Endothelial cell of umbilical vein (primary cell): ENCODE measurements around the gene LAIR1. TPM values are rescaled to one million over a fixed set of nuclear protein-coding genes. Genes with fewer than 3 reads are reported as not detected.

Experiments
- BruUV-seq: library from RNA; stranded (reverse); fragments of 400-500 nt; replicated peaks from 2 replicates; lab custom pipeline; 2021; lab: Mats Ljungman, UMichigan
- CTCF ChIA-PET: fragments of 300-600, 350-600 bp; sonication (Branson Sonifier 250); formaldehyde crosslinking; loops from one replicate; lab custom pipeline; 2021; ENCODE audit warnings: antibody characterized with exemption, inconsistent platforms; lab: Charles Lee
- POLR2A ChIA-PET: fragments of 300-600, 350-600 bp; sonication (Branson Sonifier 250); formaldehyde crosslinking; loops from one replicate; lab custom pipeline; 2021; ENCODE audit warnings: antibody characterized with exemption, inconsistent platforms; lab: Charles Lee
- DNase-seq: peaks from one replicate; pipeline ENCODE4 v3.0.0-alpha.2; 2011; ENCODE audit warnings: low read depth, low spot score
- FAIRE-seq: peaks from 2 replicates; lab custom pipeline; 2011; peaks lifted over from hg19 to GRCh38; lab: Jason Lieb, UNC
- H2AFZ ChIP-seq: 2 replicates; pipeline ENCODE4 v1.6.0; 2012; ENCODE audit warnings: low read depth, low read length, control low read depth, inconsistent platforms
- H3K27ac ChIP-seq: 2 replicates; pipeline ENCODE4 v1.5.1; 2011; ENCODE audit warnings: low read depth, mild to moderate bottlenecking, control low read depth, low read length, moderate library complexity; ENCODE audit not compliant: insufficient read depth
- H3K27me3 ChIP-seq, 2 experiments: 2 replicates each; pipeline versions ENCODE4 v1.6.0 to v1.6.1; 2011; ENCODE audit warnings: low read length in 2 of 2, mixed read lengths in 1 of 2; ENCODE audit not compliant: control insufficient read depth in 2 of 2, insufficient read depth in 2 of 2
- H3K36me3 ChIP-seq, 2 experiments: 2 replicates in 1 of 2; 3 replicates in 1 of 2; pipeline ENCODE4 v1.5.1; 2011; ENCODE audit warnings: low read length in 2 of 2, mild to moderate bottlenecking in 1 of 2, moderate library complexity in 1 of 2; ENCODE audit not compliant: control insufficient read depth in 2 of 2, insufficient read depth in 2 of 2; ENCODE audit errors: extremely low read depth in 1 of 2
- H3K4me1 ChIP-seq: 3 replicates; pipeline ENCODE4 v1.5.1; 2011; ENCODE audit warnings: mild to moderate bottlenecking, low read length; ENCODE audit not compliant: control insufficient read depth, insufficient read depth; ENCODE audit errors: extremely low read depth
- H3K4me2 ChIP-seq: 2 replicates; pipeline ENCODE4 v1.6.1; 2011; ENCODE audit warnings: low read length, control low read depth, mixed read lengths; ENCODE audit not compliant: insufficient read depth
- H3K4me3 ChIP-seq, 3 experiments: fragments of 200-600 bp in 1 of 3; sonication (generic), shearing (Covaris generic) in 1 of 3; replicated peaks in 1 of 3; 2 replicates each; pipeline ENCODE4 v1.5.1; 2011 to 2016; ENCODE audit warnings: control low read depth in 3 of 3, low read length in 3 of 3, mild to moderate bottlenecking in 2 of 3, inconsistent platforms in 1 of 3, low read depth in 1 of 3, moderate library complexity in 1 of 3; ENCODE audit not compliant: insufficient read depth in 1 of 3
- H3K79me2 ChIP-seq: 2 replicates; pipeline ENCODE4 v1.6.0; 2012; ENCODE audit warnings: low read length, inconsistent platforms; ENCODE audit not compliant: control insufficient read depth, insufficient read depth
- H3K9ac ChIP-seq: replicated peaks from 2 replicates; pipeline ENCODE3; 2011; ENCODE audit warnings: low read length, control low read depth; ENCODE audit not compliant: insufficient read depth; ENCODE audit errors: extremely low read depth
- H3K9me1 ChIP-seq: replicated peaks from 3 replicates; pipeline ENCODE4 v1.6.0; 2011; ENCODE audit warnings: mild to moderate bottlenecking, low read length; ENCODE audit not compliant: control insufficient read depth, insufficient read depth; ENCODE audit errors: extremely low read depth
- H3K9me3 ChIP-seq: replicated peaks from 2 replicates; pipeline ENCODE4 v1.5.1; 2012; ENCODE audit warnings: low read length, inconsistent platforms; ENCODE audit not compliant: control insufficient read depth, insufficient read depth
- H4K20me1 ChIP-seq: replicated peaks from 2 replicates; pipeline ENCODE3; 2011; ENCODE audit warnings: mild to moderate bottlenecking, low read length; ENCODE audit not compliant: control insufficient read depth, insufficient read depth; ENCODE audit errors: extremely low read depth
- CTCF ChIP-seq, 2 donors: IDR thresholded peaks; 1 replicate in 1 of 2; 2 replicates in 1 of 2; pipeline ENCODE4 v1.5.1; 2011; ENCODE audit warnings: low read length in 2 of 2, mild to moderate bottlenecking in 2 of 2, moderate library complexity in 2 of 2, control low read depth in 1 of 2, inconsistent platforms in 1 of 2, low read depth in 1 of 2; ENCODE audit not compliant: insufficient read depth in 1 of 2; ENCODE audit errors: extremely low read depth in 1 of 2
- EZH2 ChIP-seq: IDR thresholded peaks from 2 replicates; pipeline ENCODE4 v1.6.1; 2012; ENCODE audit warnings: borderline replicate concordance, low read depth, mild to moderate bottlenecking, moderate library complexity, low read length, inconsistent platforms; ENCODE audit not compliant: severe bottlenecking
- FOS ChIP-seq: IDR thresholded peaks from 2 replicates; pipeline ENCODE4 v1.6.1; 2011; ENCODE audit warnings: mild to moderate bottlenecking, low read length, moderate library complexity, borderline replicate concordance; ENCODE audit not compliant: insufficient read depth
- GATA2 ChIP-seq: IDR thresholded peaks from 2 replicates; pipeline ENCODE4 v1.7.0; 2011; ENCODE audit warnings: low read depth, mild to moderate bottlenecking, moderate library complexity, mixed read lengths, low read length; ENCODE audit not compliant: insufficient read length, insufficient read depth
- JUN ChIP-seq: IDR thresholded peaks from 2 replicates; pipeline ENCODE4 v1.6.1; 2011; ENCODE audit warnings: borderline replicate concordance, low read depth; ENCODE audit not compliant: insufficient read length, insufficient read depth
- MAX ChIP-seq: IDR thresholded peaks from 2 replicates; pipeline ENCODE4 v1.6.1; 2011; ENCODE audit not compliant: insufficient read depth, insufficient read length
- MYC ChIP-seq: IDR thresholded peaks from one replicate; pipeline ENCODE4 v1.6.1; 2011; ENCODE audit warnings: mild to moderate bottlenecking, low read depth, low read length
- POLR2A ChIP-seq: IDR thresholded peaks from 2 replicates; pipeline ENCODE4 v1.6.1; 2012; ENCODE audit warnings: low read depth, mild to moderate bottlenecking, control low read depth, low read length
- POLR2AphosphoS5 ChIP-seq: IDR thresholded peaks from 2 replicates; pipeline ENCODE4 v1.6.1; 2012; ENCODE audit warnings: low read depth, mild to moderate bottlenecking, control low read depth, low read length, moderate library complexity; ENCODE audit not compliant: insufficient read depth
- dilution Hi-C: fragments of 300-500 bp; cut with MboI; formaldehyde crosslinking; loops from one replicate; pipeline ENCODE4 v1.15.0; 2019; ENCODE audit warnings: low sequenced_read_pairs; ENCODE audit not compliant: extremely low pct_ligation_motif_present
- intact Hi-C: fragments of 100-400 bp; cut with micrococcal nuclease; formaldehyde crosslinking; loops from one replicate; pipeline ENCODE4 v1.10.0; 2022
- polyA plus RNA-seq, 4 experiments: library from polyadenylated mRNA; depleted of rRNA in 3 of 4; stranded (reverse) in 3 of 4; unstranded in 1 of 4; fragments of >200 nt; gene quantifications; 2 replicates each; pipeline versions ENCODE4 v1.2.1 to v1.2.3, GENCODE V29; 2011 to 2012; ENCODE audit warnings: missing spikeins in 1 of 4
- total RNA-seq: library from RNA; stranded (reverse); gene quantifications from 2 replicates; pipeline ENCODE4 v1.2.3, GENCODE V29; 2021

Gene LAIR1
- total and polyA plus RNA-seq, 2 donors (not counting 3 experiments of a cell fraction or from before 2014, with no cell fraction given), result not detected

- no peak overlapping the region for H3K4me3 ChIP-seq
- no peak for FAIRE-seq
Observed at GRCh38 chr19:54351474-54351873, 13.3 kb downstream of the LAIR1 start.

More at GRCh38 chr19:54351474-54351873, 13.3 kb downstream of the LAIR1 start:
- Histone ChIP-seq H3K27me3 (no peaks in the 10 kb centered on the region), H3K9me3 (no peaks in the 10 kb centered on the region), H3K9me1 (no peaks in the 10 kb centered on the region), H3K4me2 (no peak overlapping the region), H3K9ac (no peak overlapping the region), H3K36me3 (no peaks in the 10 kb centered on the region), H3K27ac (no peak overlapping the region), H2AFZ (no peak overlapping the region), H3K4me1 (no peaks in the 10 kb centered on the region), H3K79me2 (no peaks in the 10 kb centered on the region), H4K20me1 (no peaks in the 10 kb centered on the region)
- no peak for DNase-seq
- BruUV-seq, result no TSS peak
- ChIA-PET CTCF (no interaction called here), POLR2A (no interaction called here)
- intact Hi-C loops, result no loop called here
- dilution Hi-C loops, result no loop called here
- no peak for TF ChIP-seq FOS
- TF ChIP-seq POLR2A, result no peak
- TF ChIP-seq JUN, result no peak
- no peak for TF ChIP-seq EZH2
- no peak for TF ChIP-seq MYC
- TF ChIP-seq MAX, result no peak
- no peak for TF ChIP-seq GATA2
- TF ChIP-seq POLR2AphosphoS5, result no peak
- TF ChIP-seq CTCF (IDR thresholded peaks at IDR 0.05; ENCODE audit: extremely low read depth in 1 of 2, insufficient read depth in 1 of 2, low read depth in 1 of 2, low read length in 2 of 2), result no peak
